SK-N-MC (cell line): ENCODE data around the gene CSH2.

Source experiments
- EZH2 ChIP-seq: fragments of 200-600 bp; sonication (generic); IDR thresholded peaks from one replicate; pipeline ENCODE4 v1.6.1; 2017; ENCODE audit warnings: antibody characterized with exemption
- FOXP2 ChIP-seq: optimal IDR thresholded peaks from 2 replicates; pipeline ENCODE3; 2011; ENCODE audit warnings: mild to moderate bottlenecking, moderate library complexity; ENCODE audit not compliant: insufficient read depth; ENCODE audit errors: extremely low read length, control extremely low read depth

DNA sequence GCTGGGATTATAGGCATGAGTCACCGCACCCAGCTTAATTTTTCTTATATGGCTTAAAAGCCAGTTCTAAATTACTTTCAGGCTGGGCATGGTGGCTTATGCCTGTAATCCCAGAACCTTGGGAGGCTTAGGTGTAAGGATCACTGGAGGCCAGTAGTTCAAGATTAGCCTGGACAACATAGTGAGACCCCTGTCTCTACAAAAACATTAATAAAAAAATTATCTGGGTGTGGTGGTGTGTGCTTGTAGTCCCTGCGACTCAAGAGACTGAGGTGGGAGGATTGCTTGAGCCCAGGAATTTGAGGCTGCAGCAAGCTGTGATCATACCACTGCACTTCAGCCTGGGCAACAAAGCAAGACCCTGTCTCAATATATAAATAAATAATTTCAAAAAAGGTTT lies 20.2 kb downstream of the CSH2 start:
- no peak for TF ChIP-seq FOXP2
- no peak for TF ChIP-seq EZH2
